ENCODE results near the gene CLDN5. TPM values are rescaled to one million over a fixed set of nuclear protein-coding genes. Genes with fewer than 3 reads are reported as not detected.

Gene CLDN5
- polyA plus RNA-seq, 3 donors from 2014 or later: 0.46 to 3.6 TPM; not detected in 1

DNA sequence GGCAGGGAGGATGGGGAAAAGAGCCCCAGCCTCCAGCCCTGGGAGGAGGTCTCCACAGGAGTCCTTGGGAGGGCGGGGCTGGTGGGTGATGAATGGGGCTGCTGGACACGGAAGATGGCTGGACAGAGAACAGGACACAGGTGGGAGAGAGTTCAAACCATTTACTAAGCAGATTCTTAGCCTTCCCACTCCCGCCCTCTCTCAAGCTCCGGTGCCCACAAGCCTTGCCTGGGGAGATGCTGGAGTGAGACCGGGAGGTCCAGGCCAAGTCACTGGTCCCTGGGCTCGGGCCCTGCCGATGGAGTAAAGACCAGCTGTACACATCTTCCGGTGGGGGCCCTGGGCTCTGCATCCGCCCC is 1.4 kb downstream of the CLDN5 start:
- no peaks in the 10 kb centered on the region for H3K4me1 Mint-ChIP-seq
- H3K36me3 Mint-ChIP-seq: no peaks in the 10 kb centered on the region
- no peak overlapping the region for H3K4me3 Mint-ChIP-seq
- no peak for DNase-seq
- H3K27me3 Mint-ChIP-seq (ENCODE audit: low read depth in 3 of 3): peaks cover 1 to 4% (median 3%) of the 10 kb centered on the region in 3 donors
- H3K27ac Mint-ChIP-seq: no peak overlapping the region
- H3K9me3 Mint-ChIP-seq: no peaks in the 10 kb centered on the region

DNA sequence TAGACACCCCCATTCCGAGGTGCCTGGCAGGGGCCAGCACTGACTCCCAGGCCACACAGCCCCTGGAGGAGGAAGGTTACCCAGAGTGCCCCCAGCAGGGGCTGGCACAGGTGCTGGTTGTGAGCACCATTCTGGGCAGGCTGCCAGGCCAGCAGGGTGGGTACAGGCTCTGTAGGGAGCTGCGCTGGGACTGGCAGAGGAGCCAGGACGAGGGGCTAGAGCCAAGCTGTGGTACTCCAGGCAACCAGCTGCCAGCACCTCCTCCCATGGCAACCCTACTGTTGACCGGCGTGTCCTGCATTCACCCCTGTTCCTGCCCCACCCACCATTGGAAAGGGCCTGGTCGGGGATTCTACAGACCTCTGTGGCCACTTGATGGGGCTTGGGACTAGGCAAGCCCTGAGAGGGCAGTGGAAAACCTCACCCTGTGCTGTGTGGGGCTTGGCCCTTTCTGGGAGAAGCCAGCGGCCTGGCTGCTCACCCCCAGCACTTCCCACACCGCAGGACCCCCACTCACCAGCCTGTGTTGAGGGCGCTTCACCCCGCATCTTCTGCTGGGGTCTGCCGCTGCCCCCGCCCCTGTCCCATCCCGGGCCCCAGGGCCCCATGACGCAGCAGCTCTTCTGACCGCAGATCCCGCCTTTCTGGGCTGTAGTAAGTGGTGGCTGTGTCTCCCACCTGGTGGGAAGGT is 1.9 kb downstream of the CLDN5 start:
- peaks cover 1 to 4% (median 3%) of the 10 kb centered on the region in 3 donors for H3K27me3 Mint-ChIP-seq (ENCODE audit: low read depth in 3 of 3)
- H3K4me1 Mint-ChIP-seq: no peaks in the 10 kb centered on the region
- DNase-seq: no peak
- no peak overlapping the region for H3K4me3 Mint-ChIP-seq
- no peaks in the 10 kb centered on the region for H3K9me3 Mint-ChIP-seq
- no peaks in the 10 kb centered on the region for H3K36me3 Mint-ChIP-seq
- H3K27ac Mint-ChIP-seq: no peak overlapping the region

DNA sequence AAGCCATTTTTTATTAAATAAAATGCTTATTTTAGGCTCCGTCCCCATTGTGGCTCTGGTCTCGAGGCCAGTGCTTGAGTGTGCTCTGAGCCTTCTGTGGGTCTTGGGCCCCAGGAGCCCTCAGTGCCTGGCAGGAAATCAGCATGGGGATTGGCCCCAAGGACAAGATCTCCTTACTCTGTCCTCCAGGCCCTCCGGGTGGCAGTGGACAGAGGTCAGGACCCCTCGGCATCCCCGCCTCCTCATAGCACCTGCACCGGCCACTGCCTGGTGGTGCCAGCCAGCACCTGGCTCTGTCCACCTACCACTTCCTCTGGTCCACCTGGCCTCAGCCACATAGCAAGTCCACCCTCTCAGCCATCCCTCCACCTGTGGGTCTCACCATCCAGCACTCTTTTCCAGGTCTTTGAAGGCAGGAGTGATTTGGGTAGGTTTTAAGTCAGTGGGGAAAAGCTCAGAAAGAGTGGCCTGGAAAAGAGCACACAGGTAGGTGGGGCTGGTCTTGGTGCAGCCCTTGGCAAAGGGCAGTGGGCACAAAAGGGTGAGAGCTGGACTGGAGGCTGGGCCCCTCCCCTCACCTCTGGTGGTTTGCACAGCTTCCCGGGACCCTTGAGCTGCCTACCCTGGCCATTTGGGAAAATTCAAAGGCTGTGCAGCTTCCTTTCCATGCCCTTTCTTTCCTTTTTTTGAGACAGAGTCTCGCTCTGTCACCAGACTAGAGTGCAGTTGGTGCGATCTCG is 3.5 kb downstream of the CLDN5 start:
- H3K36me3 Mint-ChIP-seq: no peaks in the 10 kb centered on the region
- DNase-seq: no peak
- H3K27ac Mint-ChIP-seq: no peak overlapping the region
- H3K4me3 Mint-ChIP-seq: no peak overlapping the region
- no peaks in the 10 kb centered on the region for H3K4me1 Mint-ChIP-seq
- peaks cover 0 to 3% (median 2%) of the 10 kb centered on the region in 3 donors for H3K27me3 Mint-ChIP-seq (ENCODE audit: low read depth in 3 of 3)
- H3K9me3 Mint-ChIP-seq: no peaks in the 10 kb centered on the region

DNA sequence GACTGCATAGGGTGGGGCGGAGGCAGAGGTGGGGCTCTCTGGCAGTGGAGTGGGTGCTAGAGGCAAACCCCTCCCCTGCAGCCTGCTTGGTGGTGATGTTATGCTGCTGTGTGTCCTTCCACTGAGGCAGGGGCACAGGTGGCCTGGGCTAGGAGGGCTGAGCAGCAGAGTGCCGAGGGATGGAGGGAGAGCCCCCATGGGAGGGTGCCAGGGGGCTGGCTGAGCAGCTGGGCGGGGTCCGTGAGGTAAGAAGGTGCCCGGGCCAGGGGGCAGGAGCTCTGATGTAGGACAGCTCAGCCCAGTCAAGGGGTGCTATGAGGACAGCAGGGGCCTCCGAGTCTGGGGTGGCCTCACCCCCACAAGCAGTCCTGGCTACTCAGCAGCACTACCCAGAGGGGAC is 4.2 kb downstream of the CLDN5 start:
- no peaks in the 10 kb centered on the region for H3K36me3 Mint-ChIP-seq
- H3K4me1 Mint-ChIP-seq: no peaks in the 10 kb centered on the region
- no peak overlapping the region for H3K27ac Mint-ChIP-seq
- H3K27me3 Mint-ChIP-seq (ENCODE audit: low read depth in 3 of 3): peaks cover 0 to 3% (median 2%) of the 10 kb centered on the region in 3 donors
- DNase-seq: no peak
- H3K4me3 Mint-ChIP-seq: no peak overlapping the region
- no peaks in the 10 kb centered on the region for H3K9me3 Mint-ChIP-seq

DNA sequence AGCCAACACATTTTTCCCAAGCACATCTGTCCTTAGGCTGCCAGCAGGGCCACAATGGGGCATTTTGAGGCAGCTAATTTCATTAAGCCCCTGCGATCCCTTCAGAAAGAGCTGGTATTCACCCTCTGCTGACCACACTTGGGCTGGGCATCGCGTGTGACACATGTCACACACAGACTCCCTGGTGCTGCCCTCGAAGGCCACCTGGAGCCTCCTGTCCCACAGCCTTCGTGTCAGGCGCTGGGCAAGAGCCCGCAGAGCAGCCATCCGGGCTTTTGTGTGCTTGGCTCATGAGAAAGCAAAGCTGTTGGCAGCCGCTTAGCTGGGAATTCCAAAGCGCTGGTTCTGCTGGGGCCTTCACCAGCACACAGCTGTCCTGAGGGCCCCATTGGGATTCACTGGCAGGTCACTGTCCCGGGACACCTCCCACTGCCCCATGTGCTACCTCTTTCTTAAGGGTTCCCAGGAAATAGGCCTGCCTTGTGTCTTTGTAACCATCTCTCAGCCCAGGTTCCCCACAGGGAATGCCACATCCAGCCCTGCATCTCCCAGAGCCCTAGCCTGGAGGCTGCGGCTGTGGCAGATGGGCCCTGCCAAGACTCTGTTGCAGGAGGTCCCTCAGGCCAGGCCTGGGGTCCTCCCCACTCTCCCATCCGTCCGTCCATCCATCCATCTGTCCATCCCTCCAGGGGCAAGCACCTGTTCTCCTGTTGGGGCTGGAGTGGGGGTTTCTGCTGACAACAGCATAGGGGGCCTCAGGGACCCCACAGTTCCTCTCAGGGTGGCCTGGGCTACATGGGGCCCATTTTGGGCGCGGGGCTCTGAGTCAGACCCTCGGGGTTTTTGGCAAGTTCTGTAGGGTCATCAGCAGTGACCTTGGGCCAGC is 4.9 kb downstream of the CLDN5 start:
- Mint-ChIP-seq H3K9me3 (no peaks in the 10 kb centered on the region), H3K27me3 (ENCODE audit: low read depth in 3 of 3) (peaks cover 0 to 3% (median 2%) of the 10 kb centered on the region in 3 donors), H3K36me3 (peaks cover 0 to 3% (median 0%) of the 10 kb centered on the region in 3 donors), H3K4me3 (no peak overlapping the region), H3K27ac (no peak overlapping the region), H3K4me1 (no peaks in the 10 kb centered on the region)
- no peak for DNase-seq

DNA sequence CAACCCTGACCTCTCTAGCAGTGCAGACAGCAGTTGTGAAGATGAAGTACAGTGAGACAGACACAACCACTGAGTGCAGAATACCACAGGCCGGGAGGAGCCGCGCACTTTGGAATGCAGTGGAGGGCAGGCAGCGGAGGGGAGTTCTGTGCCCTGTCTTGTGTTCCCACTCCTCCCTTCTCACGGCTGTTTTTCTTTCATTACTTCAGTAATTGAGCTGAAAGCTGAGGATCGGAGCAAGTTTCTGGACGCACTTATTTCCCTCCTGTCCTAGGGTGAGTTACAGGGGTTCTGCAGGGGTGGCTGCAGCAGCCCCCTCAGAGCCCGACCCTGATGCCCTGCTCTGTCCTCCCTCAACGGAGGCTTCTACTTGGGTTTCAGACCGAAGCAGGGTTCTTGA is 5.6 kb downstream of the CLDN5 start:
- H3K4me1 Mint-ChIP-seq: no peaks in the 10 kb centered on the region
- no peaks in the 10 kb centered on the region for H3K9me3 Mint-ChIP-seq
- H3K36me3 Mint-ChIP-seq: peaks cover 0 to 3% (median 0%) of the 10 kb centered on the region in 3 donors
- no peak for DNase-seq
- no peak overlapping the region for H3K27ac Mint-ChIP-seq
- H3K4me3 Mint-ChIP-seq: no peak overlapping the region
- peaks cover 0 to 2% (median 1%) of the 10 kb centered on the region in 3 donors for H3K27me3 Mint-ChIP-seq (ENCODE audit: low read depth in 3 of 3)

DNA sequence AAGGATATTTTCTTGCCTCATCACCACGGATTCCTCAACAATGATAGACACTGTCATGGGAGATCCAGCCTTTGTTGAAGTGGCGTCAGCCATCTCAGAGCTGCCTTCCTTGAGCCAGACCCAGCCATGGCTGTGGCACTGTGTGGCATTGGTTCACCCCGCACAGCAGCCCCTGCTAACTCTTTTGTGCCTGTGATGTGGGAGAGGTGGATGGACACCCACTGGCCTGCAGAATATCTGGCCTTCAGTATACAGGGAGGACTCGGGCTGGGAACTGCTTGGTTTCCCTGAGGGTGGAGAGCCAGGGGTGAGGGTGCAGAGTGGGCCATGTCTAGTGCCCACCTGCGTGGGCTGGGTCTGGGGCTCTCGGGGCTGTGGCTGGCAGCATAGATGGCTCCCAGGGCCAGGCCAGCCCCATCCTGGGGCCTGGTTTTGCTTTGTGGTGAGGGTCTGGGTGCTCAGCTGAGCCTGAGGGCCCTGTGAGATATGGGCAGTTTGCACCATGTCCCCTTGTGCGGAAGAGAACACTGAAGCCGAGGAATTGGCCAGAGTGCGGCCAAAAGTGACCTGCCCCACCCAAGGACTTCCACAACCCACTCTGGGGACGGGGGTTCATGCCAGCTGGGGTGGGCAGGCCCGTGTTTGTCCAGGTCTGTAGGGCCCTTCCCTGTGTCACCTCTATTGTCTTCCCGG is 6.1 kb downstream of the CLDN5 start:
- no peaks in the 10 kb centered on the region for H3K9me3 Mint-ChIP-seq
- no peak for DNase-seq
- peaks cover 0 to 3% (median 0%) of the 10 kb centered on the region in 3 donors for H3K36me3 Mint-ChIP-seq
- no peak overlapping the region for H3K4me3 Mint-ChIP-seq
- H3K27me3 Mint-ChIP-seq (ENCODE audit: low read depth in 3 of 3): peaks cover 0 to under 1% (median 0%) of the 10 kb centered on the region in 3 donors
- H3K27ac Mint-ChIP-seq: no peak overlapping the region
- no peaks in the 10 kb centered on the region for H3K4me1 Mint-ChIP-seq

DNA sequence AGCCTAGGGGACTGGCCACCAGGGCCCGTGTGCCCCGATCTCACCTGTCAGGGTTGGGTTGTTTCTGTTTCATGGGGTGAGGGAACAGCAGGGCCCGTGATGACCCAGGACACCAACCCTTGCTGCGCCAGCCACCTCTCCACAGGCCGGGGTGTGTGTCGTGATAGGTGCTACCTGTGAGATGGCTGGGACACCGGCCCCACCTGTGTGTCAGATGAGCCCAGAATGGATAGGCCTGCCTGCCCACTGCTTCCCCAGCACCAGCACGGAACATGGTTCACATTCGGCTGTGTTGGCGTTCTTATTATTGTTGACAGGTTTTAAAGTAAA is 7.1 kb downstream of the CLDN5 start:
- no peaks in the 10 kb centered on the region for H3K4me1 Mint-ChIP-seq
- no peaks in the 10 kb centered on the region for H3K9me3 Mint-ChIP-seq
- H3K4me3 Mint-ChIP-seq: no peak overlapping the region
- H3K36me3 Mint-ChIP-seq: peaks cover 0 to 4% (median 3%) of the 10 kb centered on the region in 3 donors
- no peak for DNase-seq
- no peak overlapping the region for H3K27ac Mint-ChIP-seq
- H3K27me3 Mint-ChIP-seq (ENCODE audit: low read depth in 3 of 3): no peaks in the 10 kb centered on the region

DNA sequence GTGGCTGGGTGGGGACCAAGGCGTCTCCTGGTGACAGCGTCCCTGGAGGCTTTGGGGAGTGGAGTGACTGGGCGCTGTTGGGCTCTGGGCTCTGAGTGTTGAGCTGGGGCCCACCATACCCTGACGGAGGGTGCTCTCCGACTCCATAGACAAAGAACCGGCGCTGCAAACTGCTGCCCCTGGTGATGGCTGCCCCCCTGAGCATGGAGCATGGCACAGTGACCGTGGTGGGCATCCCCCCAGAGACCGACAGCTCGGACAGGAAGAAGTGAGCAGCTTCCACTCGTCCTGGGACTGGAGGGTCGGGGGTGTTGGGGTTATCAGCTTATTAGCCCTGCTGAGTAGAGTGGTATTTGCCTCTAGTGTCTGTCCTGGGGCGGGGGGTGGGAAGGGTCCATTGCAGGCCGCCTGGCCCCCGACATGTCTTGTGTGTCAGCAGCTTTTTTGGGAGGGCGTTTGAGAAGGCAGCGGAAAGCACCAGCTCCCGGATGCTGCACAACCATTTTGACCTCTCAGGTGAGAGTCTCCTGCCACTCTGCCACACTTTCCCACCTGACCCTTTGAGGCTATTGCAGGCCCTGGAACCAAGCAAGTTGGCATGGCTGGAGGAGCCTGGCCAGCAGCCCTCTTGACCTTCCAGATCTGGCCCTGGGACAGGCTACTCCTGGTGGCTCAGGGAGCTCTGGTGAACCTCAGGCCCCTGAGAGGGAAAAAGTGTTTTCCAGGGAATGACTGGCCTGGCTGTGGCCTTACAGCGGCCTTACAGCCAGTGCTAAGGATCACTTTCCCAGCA is 7.6 kb downstream of the CLDN5 start:
- Mint-ChIP-seq H3K4me3 (no peak overlapping the region), H3K9me3 (no peaks in the 10 kb centered on the region)
- DNase-seq: no peak

DNA sequence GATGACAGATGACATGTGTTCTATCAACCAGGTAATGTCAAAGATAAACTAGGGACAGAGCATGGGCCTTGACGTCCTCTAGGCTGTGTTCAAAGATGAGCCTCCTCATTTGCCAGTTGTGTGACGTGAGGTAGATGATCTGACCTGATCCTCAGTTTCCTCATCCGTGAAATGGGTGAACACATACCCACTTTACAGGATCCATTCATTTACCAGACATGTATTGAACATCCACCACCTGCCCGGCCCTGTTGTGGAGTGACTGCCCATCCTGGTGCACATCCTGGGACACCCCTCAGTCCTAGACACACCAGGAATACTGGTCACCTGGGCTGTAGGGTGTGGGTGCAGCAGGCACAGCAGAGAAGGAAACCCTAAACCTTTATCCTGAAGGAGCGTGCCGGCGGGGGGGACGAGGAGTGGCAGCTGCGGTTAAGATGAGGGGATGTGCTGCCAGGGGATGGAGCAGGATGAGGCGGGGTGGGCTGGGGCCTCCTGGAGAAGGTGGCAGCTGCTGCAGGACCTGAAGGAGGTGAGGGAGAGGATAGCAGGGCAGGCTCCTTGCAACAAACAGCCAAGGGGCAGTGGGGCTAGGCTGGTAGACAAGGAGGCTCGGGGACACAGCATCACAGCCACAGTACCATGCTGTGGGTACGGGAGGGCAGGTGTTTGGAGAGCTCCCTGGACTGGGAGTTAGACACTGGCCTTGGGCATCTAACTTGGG is 8.4 kb downstream of the CLDN5 start:
- Mint-ChIP-seq H3K9me3 (no peaks in the 10 kb centered on the region), H3K27me3 (ENCODE audit: low read depth in 3 of 3) (peaks cover 0 to 1% (median 0%) of the 10 kb centered on the region in 3 donors), H3K4me3 (no peak overlapping the region), H3K4me1 (no peaks in the 10 kb centered on the region), H3K36me3 (peaks cover 0 to 4% (median 3%) of the 10 kb centered on the region in 3 donors), H3K27ac (no peak overlapping the region)
- DNase-seq: no peak

More for the DNA sequence above, 7.6 kb downstream of the CLDN5 start:
- Mint-ChIP-seq H3K27ac (no peak overlapping the region), H3K4me1 (no peaks in the 10 kb centered on the region), H3K27me3 (ENCODE audit: low read depth in 3 of 3) (peaks cover 0 to 1% (median 0%) of the 10 kb centered on the region in 3 donors), H3K36me3 (peaks cover 0 to 4% (median 3%) of the 10 kb centered on the region in 3 donors)

DNA sequence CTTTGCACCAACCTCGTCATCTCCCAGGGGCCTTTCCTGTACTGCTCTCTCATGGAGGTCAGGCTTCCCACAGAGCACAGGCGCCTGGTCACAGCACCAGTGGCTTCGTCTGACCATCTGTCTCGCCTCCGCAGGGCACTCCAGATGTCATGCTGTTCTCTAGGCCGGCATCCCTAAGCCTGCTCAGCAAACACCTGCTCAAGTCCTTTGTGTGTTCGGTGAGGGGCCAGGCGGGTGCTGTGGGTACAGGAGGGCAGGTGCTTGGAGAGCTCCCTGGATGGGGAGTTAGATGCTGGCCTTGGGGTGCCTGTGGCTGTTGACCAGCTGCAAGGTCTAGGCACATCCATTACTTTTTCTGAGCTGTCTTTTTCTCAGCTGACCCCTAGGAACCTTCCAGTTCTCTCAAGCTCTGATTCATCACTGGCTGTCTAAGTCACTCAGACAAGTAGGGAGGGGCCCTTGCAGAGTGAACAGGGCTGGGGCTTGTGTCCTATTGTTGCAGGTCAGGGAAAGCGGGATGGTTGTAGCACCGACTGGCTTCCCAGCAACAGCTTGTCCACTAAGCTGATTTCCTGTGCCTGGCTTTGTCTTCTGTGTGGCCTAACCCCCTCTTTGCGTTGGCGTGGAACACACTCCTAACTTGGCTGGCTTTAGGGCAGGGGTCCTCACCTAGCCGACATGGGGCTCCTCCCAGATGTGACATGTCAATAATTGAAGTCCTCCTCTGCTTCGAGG is 9.2 kb downstream of the CLDN5 start:
- Mint-ChIP-seq H3K9me3 (no peaks in the 10 kb centered on the region), H3K27ac (no peak overlapping the region), H3K27me3 (ENCODE audit: low read depth in 3 of 3) (peaks cover 0 to 1% (median 0%) of the 10 kb centered on the region in 3 donors), H3K4me1 (no peaks in the 10 kb centered on the region), H3K4me3 (no peak overlapping the region), H3K36me3 (peaks cover 0 to 4% (median 3%) of the 10 kb centered on the region in 3 donors)
- no peak for DNase-seq

DNA sequence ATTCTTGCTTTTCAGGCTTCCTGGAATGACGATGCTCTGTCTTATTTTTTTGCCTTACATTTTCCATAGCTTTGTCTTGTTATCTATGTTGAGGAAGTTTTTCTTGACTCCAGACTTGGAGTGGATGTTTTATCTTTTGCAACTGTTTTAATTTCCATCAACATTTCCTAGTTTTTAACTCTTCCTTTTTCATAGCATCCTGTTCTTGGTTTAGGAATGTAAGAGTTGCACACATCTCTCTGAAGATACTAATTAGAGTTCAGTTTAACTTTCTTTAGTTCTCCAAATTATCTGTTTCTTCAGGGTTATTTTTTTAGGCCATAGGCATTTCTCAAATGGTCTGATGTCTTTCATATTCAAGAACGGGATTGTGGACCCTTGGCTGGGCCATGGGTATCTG is 10.4 kb downstream of the CLDN5 start:
- H3K4me1 Mint-ChIP-seq: no peaks in the 10 kb centered on the region
- no peak overlapping the region for H3K27ac Mint-ChIP-seq
- DNase-seq: no peak
- H3K36me3 Mint-ChIP-seq: peaks cover 0 to 4% (median 3%) of the 10 kb centered on the region in 3 donors
- H3K9me3 Mint-ChIP-seq: no peaks in the 10 kb centered on the region
- peaks cover 0 to 1% (median 0%) of the 10 kb centered on the region in 3 donors for H3K27me3 Mint-ChIP-seq (ENCODE audit: low read depth in 3 of 3)
- H3K4me3 Mint-ChIP-seq: no peak overlapping the region

All from immature natural killer cell (primary cell).